Measurements from ENCODE around the gene TMEM138. TPM values are rescaled to one million over a fixed set of nuclear protein-coding genes. Genes with fewer than 3 reads are reported as not detected.

TMEM138 gene
- total and polyA plus RNA-seq, 2 of the 4 experiments (the other 2 are of a cell fraction), result 16.8 to 53.2 TPM

DNA sequence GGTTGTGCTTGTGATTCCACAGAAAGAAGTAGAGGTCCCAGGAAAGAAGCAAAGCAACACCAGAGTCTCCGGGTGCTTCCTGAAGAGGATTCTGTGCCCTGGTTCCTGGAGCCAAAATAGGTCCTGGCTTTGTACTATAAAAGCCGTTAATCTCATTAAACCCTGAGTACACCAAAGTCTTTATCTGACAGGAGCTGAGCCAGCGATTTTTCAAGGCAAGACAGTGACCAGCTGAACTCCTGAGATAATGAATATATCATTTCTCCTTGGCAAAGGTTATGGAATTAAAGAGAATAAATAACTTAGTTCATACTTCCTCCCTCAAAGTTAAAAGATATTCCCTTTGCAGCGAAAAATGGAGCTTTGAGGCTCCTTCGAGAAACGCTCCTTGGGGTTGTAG lies 5.2 kb downstream of the TMEM138 start:
- no TSS peak for BruUV-seq (replicated peaks)
- H2BK20ac ChIP-seq (ENCODE audit: low read depth, low read length), result no peak overlapping the region
- no peaks in the 10 kb centered on the region for H3K27me3 ChIP-seq (ENCODE audit: control insufficient read depth, insufficient read depth, low read length)
- no peak overlapping the region for H2BK15ac ChIP-seq (ENCODE audit: low read depth, low read length)
- H4K91ac ChIP-seq (ENCODE audit: insufficient read depth, low read depth, low read length), result no peak overlapping the region
- H2BK120ac ChIP-seq (ENCODE audit: low read depth, low read length), result no peak overlapping the region
- H3K23ac ChIP-seq (ENCODE audit: low read depth, low read length), result no peak overlapping the region
- H2AK9ac ChIP-seq (replicated peaks; ENCODE audit: low read depth, low read length, poor library complexity), result no peak overlapping the region
- H2AK5ac ChIP-seq (ENCODE audit: low read depth, low read length), result no peak overlapping the region
- no peaks in the 10 kb centered on the region for H3K9me3 ChIP-seq (ENCODE audit: control insufficient read depth, insufficient read depth, low read length)
- dilution Hi-C loops (cut with HindIII; ENCODE audit: low sequenced_read_pairs, unreplicated experiment) (no loop called here), intact Hi-C loops (cut with micrococcal nuclease) (no loop called here), in situ Hi-C loops (cut with MboI; ENCODE audit: low sequenced_read_pairs) (no loop called here)
- CTCF ChIA-PET, result interaction anchor here (1.1 kb wide), 1 partner anchor 19 kb away, joined by 3 read pairs; no protein-coding TSS in a partner anchor
- no peak overlapping the region for H3K18ac ChIP-seq (ENCODE audit: low read depth, low read length)
- H3K27ac ChIP-seq (ENCODE audit: insufficient read depth, low read length), result no peak overlapping the region
- TF ChIP-seq MAFK (IDR thresholded peaks at IDR 0.05; ENCODE audit: low read depth, low read length), result peak; percentile 18; the same call in 1 of the 2 replicates
- no peak for TF ChIP-seq RFX5 (IDR thresholded peaks at IDR 0.05; ENCODE audit: low read depth, low read length)
- no peak for TF ChIP-seq CHD1 (IDR thresholded peaks at IDR 0.05; ENCODE audit: low read depth, low read length)
- H3K4ac ChIP-seq (ENCODE audit: low read depth, low read length), result no peak overlapping the region
- POLR2A ChIA-PET (ENCODE audit: unreplicated experiment), result no interaction called here
- H3K9me1 ChIP-seq (ENCODE audit: insufficient read depth, low read length), result 0 out of 2 replicates have a peak, but pooled peaks cover 3% of the 10 kb centered on the region
- peaks cover 35% of the 10 kb centered on the region for H3K36me3 ChIP-seq (ENCODE audit: control insufficient read depth, insufficient read depth, low read length)
- no peak overlapping the region for H2AFZ ChIP-seq (replicated peaks; ENCODE audit: low read length, poor library complexity)
- no peak overlapping the region for H3K4me2 ChIP-seq (ENCODE audit: low read depth, low read length)
- peaks cover 11% of the 10 kb centered on the region for H3K4me1 ChIP-seq (ENCODE audit: control insufficient read depth, insufficient read depth, low read length)
- no peak overlapping the region for H3K14ac ChIP-seq (replicated peaks; ENCODE audit: low read depth, low read length)
- H3K4me3 ChIP-seq (ENCODE audit: insufficient read depth, low read depth, low read length), result no peak overlapping the region
- WGBS, 2 experiments (ENCODE audit: extremely low coverage in 2 of 2, insufficient read length in 1 of 2), result 100% methylated on average over 1 of the region's 6 CpGs; no CpG with 5 or more reads in 1 of the 2 experiments
- no peak overlapping the region for H3K56ac ChIP-seq (ENCODE audit: extremely low read depth, insufficient read depth, low read length)
- ATAC-seq (ENCODE audit: low read depth) (no peak), DNase-seq (no peak)
- no peak overlapping the region for H4K8ac ChIP-seq (ENCODE audit: low read depth in 2 of 2, low read length in 2 of 2)
- H3K9ac ChIP-seq (ENCODE audit: low read depth, low read length), result no peak overlapping the region
- no peaks in the 10 kb centered on the region for H4K20me1 ChIP-seq (ENCODE audit: insufficient read depth, low read length)
- H2BK5ac ChIP-seq (ENCODE audit: low read depth, low read length, poor library complexity, severe bottlenecking), result no peak overlapping the region
- no peak overlapping the region for H4K5ac ChIP-seq (ENCODE audit: low read depth, low read length)
- H3K79me1 ChIP-seq (ENCODE audit: low read depth in 1 of 2, low read length in 2 of 2), result peaks cover 27 to 44% of the 10 kb centered on the region in 2 experiments

All from IMR-90 (cell line).